Esophagus squamous epithelium (tissue), 5 donors: ENCODE measurements around the gene RRP15. TPM values are rescaled to one million over a fixed set of nuclear protein-coding genes. Genes with fewer than 3 reads are reported as not detected.

ENCODE experiments used
- DNase-seq: peaks from one replicate; lab custom pipeline; 2025; lab: John Stamatoyannopoulos, UW
- H3K27ac ChIP-seq, 4 donors: fragments of 200-600 bp; sonication (generic); one replicate each; pipeline ENCODE4 v1.5.1; 2016 to 2019; ENCODE audit warnings: mild to moderate bottlenecking in 1 of 4
- H3K27me3 ChIP-seq, 4 donors: fragments of 200-600 bp; sonication (generic); 1 replicate in 3 of 4; 2 replicates in 1 of 4; pipeline versions ENCODE4 v1.5.1 to v1.6.0; 2017 to 2021; ENCODE audit warnings: antibody characterized with exemption in 1 of 4
- H3K36me3 ChIP-seq, 3 donors: fragments of 200-600 bp; sonication (generic); one replicate each; pipeline ENCODE4 v1.5.1; 2016 to 2019
- H3K4me1 ChIP-seq, 3 donors: fragments of 200-600 bp; sonication (generic); one replicate each; pipeline ENCODE4 v1.5.1; 2017 to 2019
- H3K4me3 ChIP-seq, 4 donors: fragments of 200-600 bp; sonication (generic); 1 replicate in 3 of 4; 2 replicates in 1 of 4; pipeline ENCODE4 v1.5.1; 2016 to 2019; ENCODE audit warnings: mild to moderate bottlenecking in 2 of 4, moderate library complexity in 1 of 4
- H3K9me3 ChIP-seq, 3 donors: fragments of 200-600 bp; sonication (generic); one replicate each; pipeline ENCODE4 v1.5.1; 2016 to 2019
- CTCF ChIP-seq, 6 experiments: fragments of 450-650 bp in 4 of 6; fragments of 200-600 bp in 2 of 6; sonication (generic) in 2 of 6; IDR thresholded peaks; one replicate each; pipeline ENCODE4 v1.5.1; 2016 to 2019; ENCODE audit warnings: antibody characterized with exemption in 6 of 6, mild to moderate bottlenecking in 4 of 6, moderate library complexity in 4 of 6
- POLR2A ChIP-seq, 4 donors: fragments of 450-650 bp; IDR thresholded peaks; one replicate each; pipeline ENCODE4 v1.6.1; 2017; ENCODE audit warnings: antibody characterized with exemption in 4 of 4, mild to moderate bottlenecking in 4 of 4, moderate library complexity in 3 of 4
- WGBS, 2 donors: methylation state at CpG; one replicate each; pipeline ENCODE4 v1.1.5; 2018; 5-methylcytosine and 5-hydroxymethylcytosine counted together
- intact Hi-C: fragments of 100-400 bp; cut with DNase I; formaldehyde crosslinking; loops from one replicate; pipeline ENCODE4 v1.15.0; 2022
- total RNA-seq, 4 donors: library from RNA; depleted of rRNA; stranded (reverse); fragments of >200 nt; gene quantifications; one replicate each; pipeline ENCODE4 v1.1.0, GENCODE V29; 2016
- donor health status: DM: yes; HTN: yes; CAD: no.

RRP15 gene
- total RNA-seq, 4 donors from 2014 or later: 4.6 to 9.3 (median 8.4) TPM

- DNase-seq: no peak
- no peak overlapping the region for H3K4me3 ChIP-seq
- peak in 1 of 6 experiments; percentile 25 for TF ChIP-seq CTCF (IDR thresholded peaks at IDR 0.05)
- TF ChIP-seq POLR2A (IDR thresholded peaks at IDR 0.05): no peak
- H3K27ac ChIP-seq: no peak overlapping the region
- H3K9me3 ChIP-seq: no peaks in the 10 kb centered on the region
- H3K27me3 ChIP-seq: no peaks in the 10 kb centered on the region
- no peaks in the 10 kb centered on the region for H3K4me1 ChIP-seq
- H3K36me3 ChIP-seq: no peaks in the 10 kb centered on the region
- intact Hi-C loops: no loop called here
- WGBS, 2 donors: 43 to 47% methylated on average over 6 of the region's 6 CpGs
Measured at GRCh38 chr1:218259800-218260199, 25.3 kb upstream of the RRP15 start.

- no peaks in the 10 kb centered on the region for H3K27me3 ChIP-seq
- TF ChIP-seq POLR2A (IDR thresholded peaks at IDR 0.05): no peak
- TF ChIP-seq CTCF (IDR thresholded peaks at IDR 0.05): no peak
- H3K27ac ChIP-seq: no peak overlapping the region
- DNase-seq: no peak
- no peaks in the 10 kb centered on the region for H3K9me3 ChIP-seq
- intact Hi-C loops: no loop called here
- 49 to 63% methylated on average over 2 of the region's 2 CpGs for WGBS, 2 donors
- no peaks in the 10 kb centered on the region for H3K36me3 ChIP-seq
- no peak overlapping the region for H3K4me3 ChIP-seq
- no peaks in the 10 kb centered on the region for H3K4me1 ChIP-seq
Measured at GRCh38 chr1:218262259-218262658, 22.8 kb upstream of the RRP15 start.

- Histone ChIP-seq H3K27me3 (no peaks in the 10 kb centered on the region), H3K4me3 (no peak overlapping the region), H3K9me3 (no peaks in the 10 kb centered on the region), H3K36me3 (no peaks in the 10 kb centered on the region), H3K27ac (no peak overlapping the region), H3K4me1 (no peaks in the 10 kb centered on the region)
- intact Hi-C loops: no loop called here
- DNase-seq: no peak
- WGBS, 2 donors: 37 to 53% methylated on average over 2 of the region's 2 CpGs
- no peak for TF ChIP-seq CTCF (IDR thresholded peaks at IDR 0.05)
- TF ChIP-seq POLR2A (IDR thresholded peaks at IDR 0.05): no peak
Measured at GRCh38 chr1:218266356-218266755, 18.7 kb upstream of the RRP15 start.

GRCh38 chr1:218272366-218272765 lies 12.7 kb upstream of the RRP15 start:
- intact Hi-C loops: no loop called here
- Histone ChIP-seq H3K36me3 (no peaks in the 10 kb centered on the region), H3K27me3 (no peaks in the 10 kb centered on the region), H3K4me1 (no peaks in the 10 kb centered on the region), H3K4me3 (no peak overlapping the region), H3K9me3 (no peaks in the 10 kb centered on the region), H3K27ac (no peak overlapping the region)
- TF ChIP-seq POLR2A (IDR thresholded peaks at IDR 0.05) (no peak), CTCF (IDR thresholded peaks at IDR 0.05) (no peak)
- 80 to 88% methylated on average over 4 to 6 of the region's 6 CpGs for WGBS, 2 donors
- DNase-seq: no peak

GRCh38 chr1:218273762-218274479 lies 11.2 kb upstream of the RRP15 start:
- Histone ChIP-seq H3K27me3 (no peaks in the 10 kb centered on the region), H3K4me3 (no peak overlapping the region), H3K4me1 (no peaks in the 10 kb centered on the region), H3K36me3 (no peaks in the 10 kb centered on the region), H3K9me3 (no peaks in the 10 kb centered on the region), H3K27ac (no peak overlapping the region)
- 50 to 75% methylated on average over 3 of the region's 3 CpGs for WGBS, 2 donors
- no peak for TF ChIP-seq CTCF (IDR thresholded peaks at IDR 0.05)
- no peak for TF ChIP-seq POLR2A (IDR thresholded peaks at IDR 0.05)
- DNase-seq: no peak
- intact Hi-C loops: no loop called here
